Posterior cingulate gyrus (tissue), 11 donors: ENCODE measurements around the gene METTL27.
"Not testable (repeated sequence)": the region's sequence is repeated elsewhere in the genome, so short reads cannot be mapped to it uniquely, and the experiment has no call there.

Experiments
- DNase-seq, 10 donors: peaks; one replicate each; pipeline versions ENCODE4 v3.0.0 to v3.0.0-alpha.2; 2020 to 2021; ENCODE audit warnings: mixed read lengths in 3 of 10
- intact Hi-C: fragments of 100-400 bp; cut with DNase I; formaldehyde crosslinking; loops from one replicate; pipeline ENCODE4 v1.15.1; 2023

The METTL27 gene

GRCh38 chr7:73840715-73841379, 1.5 kb downstream of the METTL27 start:
- intact Hi-C loops = loop anchor here (5.0 kb wide), 1 partner anchor 104 kb away; the partner anchor contains the start of gene ABHD11
- no peak for DNase-seq

GRCh38 chr7:73839743-73840714, 2.3 kb downstream of the METTL27 start:
- no peak for DNase-seq
- intact Hi-C loops = loop anchor here (5.0 kb wide), 1 partner anchor 103 kb away; the partner anchor contains the start of gene ABHD11

- intact Hi-C loops = no loop called here
- no peak for DNase-seq
Observed at GRCh38 chr7:73839290-73839689, 3.0 kb downstream of the METTL27 start.

- intact Hi-C loops = no loop called here
- DNase-seq = no peak
Observed at GRCh38 chr7:73838642-73839041, 3.7 kb downstream of the METTL27 start.

- DNase-seq, intact Hi-C loops: not testable (repeated sequence)
Observed at GRCh38 chr7:73837167-73837566, 5.1 kb downstream of the METTL27 start.

GRCh38 chr7:73834626-73835191, 7.6 kb downstream of the METTL27 start:
- intact Hi-C loops = no loop called here
- DNase-seq = no peak

- intact Hi-C loops = no loop called here
- DNase-seq = no peak
Observed at GRCh38 chr7:73833251-73833919, 8.9 kb downstream of the METTL27 start.

GRCh38 chr7:73832806-73833205, 9.5 kb downstream of the METTL27 start:
- no peak for DNase-seq
- intact Hi-C loops = no loop called here

- DNase-seq = peak in 1 of 10 donors; percentile 23
- intact Hi-C loops = no loop called here
Observed at GRCh38 chr7:73831834-73832651, 10.3 kb downstream of the METTL27 start.

GRCh38 chr7:73831584-73831833, 10.8 kb downstream of the METTL27 start:
- peak in 1 of 10 donors; percentile 50 for DNase-seq
- intact Hi-C loops = no loop called here

- intact Hi-C loops = no loop called here
- DNase-seq = peak in 1 of 10 donors; percentile 50
Observed at GRCh38 chr7:73830681-73831583, 11.4 kb downstream of the METTL27 start, which contains the start of gene CLDN4. Gene CLDN4 (plus strand): TSS chr7:73830996. CDS start chr7:73831202, 206 bp downstream.

GRCh38 chr7:73829921-73830680, 12.2 kb downstream of the METTL27 start:
- intact Hi-C loops = no loop called here
- DNase-seq = peak in 1 of 10 donors; percentile 58

- intact Hi-C loops = no loop called here
- no peak for DNase-seq
Observed at GRCh38 chr7:73829505-73829904, 12.8 kb downstream of the METTL27 start.

- DNase-seq = peak in 1 of 10 donors; percentile 8
- intact Hi-C loops = no loop called here
Observed at GRCh38 chr7:73828972-73829371, 13.3 kb downstream of the METTL27 start.

GRCh38 chr7:73828107-73828803, 14.1 kb downstream of the METTL27 start:
- DNase-seq = peak in 1 of 10 donors; percentile 39
- intact Hi-C loops = no loop called here

- DNase-seq = peak in 2 of 10 donors; percentile 18 to 59
- intact Hi-C loops = no loop called here
Observed at GRCh38 chr7:73827567-73828106, 14.7 kb downstream of the METTL27 start.

GRCh38 chr7:73824986-73825385, 17.3 kb downstream of the METTL27 start:
- intact Hi-C loops = no loop called here
- peak in 2 of 10 donors; percentile 80 to 81 for DNase-seq
